GM15510 (cell line): ENCODE measurements around the gene ABHD16B.

Source experiments
- POLR2A ChIP-seq: IDR thresholded peaks from 3 replicates; pipeline ENCODE4 v1.6.1; 2011; ENCODE audit warnings: borderline replicate concordance; ENCODE audit not compliant: insufficient read length; ENCODE audit errors: extremely low read depth

The ABHD16B gene

GRCh38 chr20:63843778-63844177 is 17.5 kb upstream of the ABHD16B start:
- no peak for TF ChIP-seq POLR2A

GRCh38 chr20:63844511-63844991 is 16.7 kb upstream of the ABHD16B start:
- TF ChIP-seq POLR2A, result no peak

- TF ChIP-seq POLR2A, result no peak
Observed at GRCh38 chr20:63846128-63846771, 15.0 kb upstream of the ABHD16B start.

GRCh38 chr20:63846888-63847236 is 14.4 kb upstream of the ABHD16B start:
- no peak for TF ChIP-seq POLR2A

GRCh38 chr20:63847237-63848002 is 13.9 kb upstream of the ABHD16B start:
- TF ChIP-seq POLR2A, result no peak

GRCh38 chr20:63848003-63848911 is 13.0 kb upstream of the ABHD16B start:
- no peak for TF ChIP-seq POLR2A

GRCh38 chr20:63850689-63851547 is 10.4 kb upstream of the ABHD16B start:
- no peak for TF ChIP-seq POLR2A

- TF ChIP-seq POLR2A, result no peak
Observed at GRCh38 chr20:63854069-63854765, 7.1 kb upstream of the ABHD16B start.

- TF ChIP-seq POLR2A, result no peak
Observed at GRCh38 chr20:63854766-63855362, 6.4 kb upstream of the ABHD16B start.

- no peak for TF ChIP-seq POLR2A
Observed at GRCh38 chr20:63855363-63856097, 5.8 kb upstream of the ABHD16B start.

GRCh38 chr20:63856098-63856511 is 5.2 kb upstream of the ABHD16B start:
- no peak for TF ChIP-seq POLR2A

GRCh38 chr20:63857764-63858392 is 3.4 kb upstream of the ABHD16B start:
- no peak for TF ChIP-seq POLR2A

GRCh38 chr20:63858393-63859165 is 2.7 kb upstream of the ABHD16B start:
- TF ChIP-seq POLR2A, result no peak
